ENCODE data around the gene FBXW10B. TPM values are rescaled to one million over a fixed set of nuclear protein-coding genes. Genes with fewer than 3 reads are reported as not detected.
"Not testable (repeated sequence)": the region's sequence is repeated elsewhere in the genome, so short reads cannot be mapped to it uniquely, and the experiment has no call there.

FBXW10B gene
- total RNA-seq, 1 donor, result 0.27 TPM

DNA sequence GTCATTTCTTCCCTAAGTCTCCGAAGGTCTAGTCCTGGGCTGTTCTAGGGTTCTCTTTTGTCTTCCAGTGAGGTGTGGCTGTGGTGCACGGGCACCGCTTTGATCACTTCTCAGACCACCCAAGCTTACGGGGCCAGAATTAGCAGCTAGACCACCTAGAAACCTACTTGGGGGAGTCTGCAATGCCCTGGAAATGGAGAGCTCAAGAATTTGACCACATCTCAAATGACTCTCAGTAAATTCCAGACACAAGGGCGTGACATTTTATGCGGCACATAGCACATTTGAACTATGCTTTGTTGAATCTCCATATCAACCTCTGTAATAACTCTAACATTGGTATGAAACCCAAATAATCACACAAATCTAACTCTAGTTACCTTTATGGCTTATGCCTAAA is 39.7 kb upstream of the FBXW10B start:
- TF ChIP-seq, protein P1, sequence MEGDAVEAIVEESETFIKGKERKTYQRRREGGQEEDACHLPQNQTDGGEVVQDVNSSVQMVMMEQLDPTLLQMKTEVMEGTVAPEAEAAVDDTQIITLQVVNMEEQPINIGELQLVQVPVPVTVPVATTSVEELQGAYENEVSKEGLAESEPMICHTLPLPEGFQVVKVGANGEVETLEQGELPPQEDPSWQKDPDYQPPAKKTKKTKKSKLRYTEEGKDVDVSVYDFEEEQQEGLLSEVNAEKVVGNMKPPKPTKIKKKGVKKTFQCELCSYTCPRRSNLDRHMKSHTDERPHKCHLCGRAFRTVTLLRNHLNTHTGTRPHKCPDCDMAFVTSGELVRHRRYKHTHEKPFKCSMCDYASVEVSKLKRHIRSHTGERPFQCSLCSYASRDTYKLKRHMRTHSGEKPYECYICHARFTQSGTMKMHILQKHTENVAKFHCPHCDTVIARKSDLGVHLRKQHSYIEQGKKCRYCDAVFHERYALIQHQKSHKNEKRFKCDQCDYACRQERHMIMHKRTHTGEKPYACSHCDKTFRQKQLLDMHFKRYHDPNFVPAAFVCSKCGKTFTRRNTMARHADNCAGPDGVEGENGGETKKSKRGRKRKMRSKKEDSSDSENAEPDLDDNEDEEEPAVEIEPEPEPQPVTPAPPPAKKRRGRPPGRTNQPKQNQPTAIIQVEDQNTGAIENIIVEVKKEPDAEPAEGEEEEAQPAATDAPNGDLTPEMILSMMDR (IDR thresholded peaks at IDR 0.05; ENCODE audit: insufficient read depth, low read length), result no peak
- DNase-seq (ENCODE audit: low read depth), result no peak
- no peak overlapping the region for H3K4me3 ChIP-seq (ENCODE audit: low read depth, low read length)

DNA sequence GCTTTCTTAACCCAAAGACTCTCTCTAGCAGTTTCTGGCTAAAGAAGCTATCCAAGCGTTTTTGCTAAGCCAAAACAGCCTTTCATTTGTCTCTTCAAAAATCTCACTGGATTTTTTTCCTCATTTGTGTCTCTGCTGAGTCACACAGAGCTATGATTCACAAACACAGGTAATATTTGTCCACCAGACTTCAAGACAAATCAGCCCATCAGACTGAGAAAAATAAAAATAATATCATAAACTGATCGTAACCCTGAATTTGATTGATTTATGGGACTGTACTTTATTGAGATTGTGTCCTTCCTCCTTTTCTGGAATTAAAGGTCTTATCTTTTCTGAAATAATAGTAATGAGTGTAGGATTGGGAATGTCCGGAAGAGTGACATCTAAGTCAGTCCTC is 38.8 kb upstream of the FBXW10B start:
- no peak overlapping the region for H3K4me3 ChIP-seq (ENCODE audit: low read depth, low read length)
- no peak for DNase-seq (ENCODE audit: low read depth)
- TF ChIP-seq, protein P1 (IDR thresholded peaks at IDR 0.05; ENCODE audit: insufficient read depth, low read length), result no peak

DNA sequence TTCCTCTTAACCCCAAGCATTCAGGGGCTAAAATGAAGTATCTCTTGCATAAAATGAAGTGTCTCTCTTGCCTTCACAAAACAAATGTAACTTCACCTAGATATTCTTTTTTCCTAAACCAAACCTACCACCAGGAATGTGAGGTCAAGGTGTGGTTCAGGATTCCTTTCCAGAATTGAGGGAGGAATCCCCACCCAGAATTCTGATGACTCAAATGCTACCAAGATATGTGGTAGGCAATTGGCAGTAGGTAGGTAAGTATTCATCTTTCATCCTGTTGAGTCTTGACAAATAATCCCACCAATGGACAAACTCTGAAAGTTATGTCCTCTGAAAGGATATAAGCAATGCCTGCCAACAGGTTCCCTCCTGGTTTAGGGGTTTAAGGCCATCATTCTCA is 38.4 kb upstream of the FBXW10B start:
- TF ChIP-seq, protein P1 (IDR thresholded peaks at IDR 0.05; ENCODE audit: insufficient read depth, low read length), result no peak
- no peak overlapping the region for H3K4me3 ChIP-seq (ENCODE audit: low read depth, low read length)
- no peak for DNase-seq (ENCODE audit: low read depth)

DNA sequence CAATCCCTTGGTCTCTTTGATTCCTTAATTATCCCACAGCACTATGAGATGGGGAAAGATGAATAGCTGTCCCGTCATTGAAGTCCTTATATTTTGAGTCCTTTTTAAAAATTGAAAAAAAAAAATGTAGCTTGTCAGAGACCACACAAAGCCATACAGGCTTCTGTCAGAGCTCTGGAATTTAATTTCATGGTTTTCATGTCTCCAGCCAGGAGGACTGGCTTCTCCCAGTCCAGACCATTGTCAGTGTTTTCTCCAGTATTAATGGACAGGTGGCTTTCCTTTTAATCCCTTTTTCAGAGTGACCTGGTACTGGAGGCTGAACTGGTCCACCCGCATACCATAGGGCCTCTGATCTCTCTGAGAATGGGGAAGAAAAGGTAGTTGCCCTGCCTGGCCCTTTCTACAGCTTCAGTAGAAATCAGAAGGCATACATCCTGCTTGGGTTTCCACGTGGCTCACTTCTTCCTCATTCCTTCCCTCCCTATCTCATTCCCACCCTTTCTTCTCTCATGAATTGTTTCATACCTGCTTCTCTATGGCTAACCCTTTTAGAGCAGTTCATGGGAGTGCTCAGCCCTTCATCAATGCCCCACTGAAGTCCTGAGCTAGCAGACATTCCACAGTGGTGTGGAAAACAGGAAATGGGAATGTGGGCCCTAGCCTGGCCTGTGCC is 35.5 kb upstream of the FBXW10B start:
- H3K4me3 ChIP-seq (ENCODE audit: low read depth, low read length), result no peak overlapping the region
- no peak for DNase-seq (ENCODE audit: low read depth)
- TF ChIP-seq, protein P1 (IDR thresholded peaks at IDR 0.05; ENCODE audit: insufficient read depth, low read length), result no peak

- DNase-seq (ENCODE audit: low read depth); H3K4me3 ChIP-seq (ENCODE audit: low read depth, low read length): not testable (repeated sequence)
These were observed 34.9 kb upstream of the FBXW10B start for GRCh38 chr17:15654401-15654800.

- DNase-seq (ENCODE audit: low read depth), result no peak
- TF ChIP-seq, protein P1 (IDR thresholded peaks at IDR 0.05; ENCODE audit: insufficient read depth, low read length), result no peak
- H3K4me3 ChIP-seq (ENCODE audit: low read depth, low read length), result no peak overlapping the region
These were observed 33.5 kb upstream of the FBXW10B start for GRCh38 chr17:15652960-15653359.

GRCh38 chr17:15651583-15652110 is 32.1 kb upstream of the FBXW10B start:
- peak overlapping the region; percentile 97 for H3K4me3 ChIP-seq (ENCODE audit: low read depth, low read length)
- TF ChIP-seq, protein P1 (IDR thresholded peaks at IDR 0.05; ENCODE audit: insufficient read depth, low read length), result no peak
- peak; percentile 97 for DNase-seq (ENCODE audit: low read depth)

Data from fibroblast of the aortic adventitia (primary cell).